ENCODE data around the gene GPC5. TPM values are rescaled to one million over a fixed set of nuclear protein-coding genes. Genes with fewer than 3 reads are reported as not detected.

The GPC5 gene
- total and polyA plus RNA-seq, 2 donors, result 0.25 to 0.28 TPM

- Histone ChIP-seq H3K36me3 (ENCODE audit: control insufficient read depth in 2 of 2, insufficient read depth in 2 of 2, low read length in 1 of 2) (no peaks in the 10 kb centered on the region), H3K27me3 (ENCODE audit: control insufficient read depth in 2 of 2, insufficient read depth in 1 of 2, low read length in 1 of 2) (no peaks in the 10 kb centered on the region), H3K4me3 (ENCODE audit: low read length in 2 of 2) (no peak overlapping the region)
Observed at GRCh38 chr13:91598655-91599054, 200.2 kb downstream of the GPC5 start.

DNA sequence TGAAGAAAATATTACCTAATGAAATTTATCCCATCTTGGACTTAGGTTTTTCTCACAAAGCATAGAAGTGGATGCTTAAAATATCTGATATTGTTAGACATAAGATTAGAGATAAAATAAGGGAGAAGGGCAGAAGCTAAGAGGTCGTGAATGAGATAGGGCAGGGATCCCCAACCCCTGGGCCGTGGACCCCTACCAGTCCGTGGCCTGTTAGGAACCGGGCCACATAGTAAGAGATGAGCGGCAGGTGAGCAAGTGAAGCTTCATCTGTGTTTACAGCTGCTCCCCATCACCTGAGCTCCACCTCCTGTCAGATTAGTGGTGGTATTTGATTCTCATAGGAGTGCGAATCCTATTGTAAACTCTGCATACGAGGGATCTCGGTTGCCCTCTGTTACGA is 202.9 kb downstream of the GPC5 start:
- WGBS, result 96% methylated on average over 9 of the region's 9 CpGs
- no peaks in the 10 kb centered on the region for H3K36me3 ChIP-seq (ENCODE audit: control insufficient read depth in 2 of 2, insufficient read depth in 2 of 2, low read length in 1 of 2)
- no peaks in the 10 kb centered on the region for H3K9me3 ChIP-seq (ENCODE audit: control insufficient read depth in 2 of 2, insufficient read depth in 1 of 2, low read length in 1 of 2)
- H3K27me3 ChIP-seq (ENCODE audit: control insufficient read depth in 2 of 2, insufficient read depth in 1 of 2, low read length in 1 of 2), result no peaks in the 10 kb centered on the region
- no peak overlapping the region for H3K27ac ChIP-seq (ENCODE audit: low read depth in 1 of 2, low read length in 1 of 2)
- no peak for DNase-seq (ENCODE audit: low read depth in 6 of 9, low spot score in 9 of 9)
- H3K4me1 ChIP-seq (ENCODE audit: control insufficient read depth in 2 of 2, insufficient read depth in 2 of 2, low read length in 2 of 2), result no peaks in the 10 kb centered on the region
- no peak overlapping the region for H3K4me3 ChIP-seq (ENCODE audit: low read length in 2 of 2)

More at GRCh38 chr13:91598655-91599054, 200.2 kb downstream of the GPC5 start:
- Histone ChIP-seq H3K4me1 (ENCODE audit: control insufficient read depth in 2 of 2, insufficient read depth in 2 of 2, low read length in 2 of 2) (no peaks in the 10 kb centered on the region), H3K9me3 (ENCODE audit: control insufficient read depth in 2 of 2, insufficient read depth in 1 of 2, low read length in 1 of 2) (no peaks in the 10 kb centered on the region), H3K27ac (ENCODE audit: low read depth in 1 of 2, low read length in 1 of 2) (no peak overlapping the region)
- no peak for DNase-seq (ENCODE audit: low read depth in 6 of 9, low spot score in 9 of 9)

DNA sequence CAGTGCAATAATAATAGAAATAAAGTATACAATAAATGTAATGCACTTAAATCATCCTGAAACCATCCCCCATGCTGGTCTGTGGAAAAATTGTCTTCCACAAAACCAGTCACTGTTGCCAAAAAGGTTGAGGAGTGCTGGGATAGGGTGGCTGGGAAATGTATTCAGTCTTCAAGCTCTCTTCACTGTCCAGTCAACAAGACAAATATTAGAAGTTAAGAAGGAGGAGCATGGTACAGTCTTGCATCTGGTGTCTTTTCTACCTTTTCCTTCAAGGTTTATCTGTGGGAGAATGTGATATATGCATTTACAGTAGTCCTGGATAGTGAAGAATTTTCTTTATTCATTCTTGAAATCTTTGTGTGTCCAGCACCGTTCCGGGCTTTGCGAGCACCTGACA is 203.4 kb downstream of the GPC5 start:
- WGBS, result 97% methylated on average over 3 of the region's 3 CpGs
- Histone ChIP-seq H3K4me1 (ENCODE audit: control insufficient read depth in 2 of 2, insufficient read depth in 2 of 2, low read length in 2 of 2) (no peaks in the 10 kb centered on the region), H3K9me3 (ENCODE audit: control insufficient read depth in 2 of 2, insufficient read depth in 1 of 2, low read length in 1 of 2) (no peaks in the 10 kb centered on the region), H3K4me3 (ENCODE audit: low read length in 2 of 2) (no peak overlapping the region), H3K36me3 (ENCODE audit: control insufficient read depth in 2 of 2, insufficient read depth in 2 of 2, low read length in 1 of 2) (no peaks in the 10 kb centered on the region), H3K27me3 (ENCODE audit: control insufficient read depth in 2 of 2, insufficient read depth in 1 of 2, low read length in 1 of 2) (no peaks in the 10 kb centered on the region), H3K27ac (ENCODE audit: low read depth in 1 of 2, low read length in 1 of 2) (no peak overlapping the region)
- no peak for DNase-seq (ENCODE audit: low read depth in 6 of 9, low spot score in 9 of 9)

- H3K27ac ChIP-seq (ENCODE audit: low read depth in 1 of 2, low read length in 1 of 2), result no peak overlapping the region
- H3K36me3 ChIP-seq (ENCODE audit: control insufficient read depth in 2 of 2, insufficient read depth in 2 of 2, low read length in 1 of 2), result no peaks in the 10 kb centered on the region
- no peak for DNase-seq (ENCODE audit: low read depth in 6 of 9, low spot score in 9 of 9)
- WGBS, result 80% methylated on average over 3 of the region's 3 CpGs
- no peaks in the 10 kb centered on the region for H3K4me1 ChIP-seq (ENCODE audit: control insufficient read depth in 2 of 2, insufficient read depth in 2 of 2, low read length in 2 of 2)
- no peaks in the 10 kb centered on the region for H3K27me3 ChIP-seq (ENCODE audit: control insufficient read depth in 2 of 2, insufficient read depth in 1 of 2, low read length in 1 of 2)
- H3K9me3 ChIP-seq (ENCODE audit: control insufficient read depth in 2 of 2, insufficient read depth in 1 of 2, low read length in 1 of 2), result no peaks in the 10 kb centered on the region
- H3K4me3 ChIP-seq (ENCODE audit: low read length in 2 of 2), result no peak overlapping the region
Observed at GRCh38 chr13:91609353-91609752, 210.9 kb downstream of the GPC5 start.

DNA sequence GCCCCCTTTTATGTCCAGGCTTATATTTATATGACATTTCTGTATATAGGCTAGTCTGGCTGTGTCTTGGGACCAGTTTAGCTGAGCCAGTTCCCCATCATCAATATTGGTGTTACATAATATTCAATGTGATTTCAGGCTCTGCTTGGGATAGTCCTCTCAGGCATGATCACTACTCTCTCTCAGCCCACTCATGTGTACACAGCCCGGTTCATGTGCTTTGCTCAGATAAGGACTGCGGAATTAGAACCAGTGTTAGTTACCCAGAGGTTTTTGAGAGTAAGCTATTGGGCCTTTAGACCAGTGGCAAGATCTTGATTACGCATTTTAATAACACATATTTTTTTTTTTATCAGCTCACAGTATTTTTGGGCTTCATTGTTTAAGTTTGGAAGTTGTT is 219.9 kb downstream of the GPC5 start:
- no peaks in the 10 kb centered on the region for H3K27me3 ChIP-seq (ENCODE audit: control insufficient read depth in 2 of 2, insufficient read depth in 1 of 2, low read length in 1 of 2)
- H3K36me3 ChIP-seq (ENCODE audit: control insufficient read depth in 2 of 2, insufficient read depth in 2 of 2, low read length in 1 of 2), result no peaks in the 10 kb centered on the region
- H3K4me1 ChIP-seq (ENCODE audit: control insufficient read depth in 2 of 2, insufficient read depth in 2 of 2, low read length in 2 of 2), result no peaks in the 10 kb centered on the region
- H3K4me3 ChIP-seq (ENCODE audit: low read length in 2 of 2), result no peak overlapping the region
- H3K27ac ChIP-seq (ENCODE audit: low read depth in 1 of 2, low read length in 1 of 2), result no peak overlapping the region
- H3K9me3 ChIP-seq (ENCODE audit: control insufficient read depth in 2 of 2, insufficient read depth in 1 of 2, low read length in 1 of 2), result no peaks in the 10 kb centered on the region
- no peak for DNase-seq (ENCODE audit: low read depth in 6 of 9, low spot score in 9 of 9)
- WGBS, result 94% methylated on average over 3 of the region's 3 CpGs

DNA sequence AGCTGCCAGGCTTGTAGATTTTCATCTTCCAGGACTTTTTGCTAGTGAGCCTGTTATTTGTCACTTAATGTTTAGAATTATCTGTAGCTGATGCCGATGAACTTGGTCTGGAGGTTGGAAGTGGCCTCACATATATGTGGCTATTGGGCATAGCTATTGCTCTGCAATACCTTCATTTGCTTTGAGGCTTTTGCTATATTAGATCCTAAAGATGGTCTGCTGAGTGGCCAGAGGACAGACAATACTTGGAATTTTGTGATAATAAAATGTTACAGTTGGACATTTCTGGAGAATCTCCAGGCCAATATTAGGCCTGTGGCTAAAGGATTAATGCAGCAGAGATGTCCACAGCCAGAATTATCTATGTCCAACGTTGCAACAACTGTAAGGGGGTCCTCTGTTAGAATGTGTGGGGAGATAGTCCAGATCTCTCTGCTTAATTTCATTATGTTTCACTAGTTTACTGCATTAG is 222.3 kb downstream of the GPC5 start:
- 82% methylated on average over 2 of the region's 2 CpGs for WGBS
- no peaks in the 10 kb centered on the region for H3K9me3 ChIP-seq (ENCODE audit: control insufficient read depth in 2 of 2, insufficient read depth in 1 of 2, low read length in 1 of 2)
- H3K27ac ChIP-seq (ENCODE audit: low read depth in 1 of 2, low read length in 1 of 2), result no peak overlapping the region
- H3K36me3 ChIP-seq (ENCODE audit: control insufficient read depth in 2 of 2, insufficient read depth in 2 of 2, low read length in 1 of 2), result no peaks in the 10 kb centered on the region
- no peaks in the 10 kb centered on the region for H3K4me1 ChIP-seq (ENCODE audit: control insufficient read depth in 2 of 2, insufficient read depth in 2 of 2, low read length in 2 of 2)
- no peak for DNase-seq (ENCODE audit: low read depth in 6 of 9, low spot score in 9 of 9)
- no peaks in the 10 kb centered on the region for H3K27me3 ChIP-seq (ENCODE audit: control insufficient read depth in 2 of 2, insufficient read depth in 1 of 2, low read length in 1 of 2)
- H3K4me3 ChIP-seq (ENCODE audit: low read length in 2 of 2), result no peak overlapping the region

GRCh38 chr13:91621161-91621560 is 222.7 kb downstream of the GPC5 start:
- H3K36me3 ChIP-seq (ENCODE audit: control insufficient read depth in 2 of 2, insufficient read depth in 2 of 2, low read length in 1 of 2), result no peaks in the 10 kb centered on the region
- no peaks in the 10 kb centered on the region for H3K9me3 ChIP-seq (ENCODE audit: control insufficient read depth in 2 of 2, insufficient read depth in 1 of 2, low read length in 1 of 2)
- no peaks in the 10 kb centered on the region for H3K4me1 ChIP-seq (ENCODE audit: control insufficient read depth in 2 of 2, insufficient read depth in 2 of 2, low read length in 2 of 2)
- DNase-seq (ENCODE audit: low read depth in 6 of 9, low spot score in 9 of 9), result no peak
- H3K27me3 ChIP-seq (ENCODE audit: control insufficient read depth in 2 of 2, insufficient read depth in 1 of 2, low read length in 1 of 2), result no peaks in the 10 kb centered on the region
- 55% methylated on average over 3 of the region's 3 CpGs for WGBS
- no peak overlapping the region for H3K4me3 ChIP-seq (ENCODE audit: low read length in 2 of 2)
- H3K27ac ChIP-seq (ENCODE audit: low read depth in 1 of 2, low read length in 1 of 2), result no peak overlapping the region

GRCh38 chr13:91621963-91622362 is 223.5 kb downstream of the GPC5 start:
- WGBS, result 96% methylated on average over 1 of the region's 1 CpG

DNA sequence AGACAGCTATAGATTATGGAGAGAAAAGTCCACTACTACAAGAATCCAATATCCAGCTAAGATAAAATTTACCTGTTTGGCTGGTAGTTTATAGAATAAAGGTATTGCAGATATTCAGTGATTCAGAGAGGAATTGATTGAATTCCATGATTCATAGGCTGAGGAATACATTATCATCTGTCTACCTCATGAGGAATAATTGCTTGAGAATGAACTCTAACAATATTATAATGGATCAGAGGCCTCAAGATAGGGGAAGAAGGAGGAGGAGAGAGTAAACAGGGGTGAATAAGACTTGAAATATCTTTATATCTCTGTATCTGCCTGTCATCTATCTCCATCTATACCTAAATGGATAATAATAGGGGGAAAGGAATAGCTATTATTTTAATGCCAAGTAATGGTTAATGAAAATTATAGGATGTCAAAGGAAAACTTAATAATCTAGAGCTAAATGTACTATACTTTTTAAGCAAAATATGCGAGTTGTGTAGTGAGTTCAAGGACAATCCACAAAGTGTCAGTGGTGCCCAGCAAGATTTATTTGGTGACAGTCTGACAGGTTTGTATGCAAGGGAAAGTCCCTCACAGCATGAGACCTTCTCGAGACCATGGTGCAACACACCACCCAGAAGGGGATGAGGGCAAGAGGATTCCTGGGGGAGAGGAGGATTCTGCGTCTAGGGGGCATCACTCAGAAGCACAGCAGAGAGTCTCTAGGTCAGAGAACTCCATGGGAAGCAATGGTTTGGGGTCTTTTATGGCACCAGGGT is 224.5 kb downstream of the GPC5 start:
- DNase-seq (ENCODE audit: low read depth in 6 of 9, low spot score in 9 of 9), result no peak
- WGBS, result 91% methylated on average over 3 of the region's 3 CpGs

More at GRCh38 chr13:91621963-91622362, 223.5 kb downstream of the GPC5 start:
- no peak for DNase-seq (ENCODE audit: low read depth in 6 of 9, low spot score in 9 of 9)
- Histone ChIP-seq H3K4me3 (ENCODE audit: low read length in 2 of 2) (no peak overlapping the region), H3K27me3 (ENCODE audit: control insufficient read depth in 2 of 2, insufficient read depth in 1 of 2, low read length in 1 of 2) (no peaks in the 10 kb centered on the region), H3K36me3 (ENCODE audit: control insufficient read depth in 2 of 2, insufficient read depth in 2 of 2, low read length in 1 of 2) (no peaks in the 10 kb centered on the region), H3K9me3 (ENCODE audit: control insufficient read depth in 2 of 2, insufficient read depth in 1 of 2, low read length in 1 of 2) (no peaks in the 10 kb centered on the region), H3K4me1 (ENCODE audit: control insufficient read depth in 2 of 2, insufficient read depth in 2 of 2, low read length in 2 of 2) (no peaks in the 10 kb centered on the region), H3K27ac (ENCODE audit: low read depth in 1 of 2, low read length in 1 of 2) (no peak overlapping the region)

More for the DNA sequence above, 224.5 kb downstream of the GPC5 start:
- H3K27ac ChIP-seq (ENCODE audit: low read depth in 1 of 2, low read length in 1 of 2), result no peak overlapping the region
- no peaks in the 10 kb centered on the region for H3K4me1 ChIP-seq (ENCODE audit: control insufficient read depth in 2 of 2, insufficient read depth in 2 of 2, low read length in 2 of 2)
- H3K27me3 ChIP-seq (ENCODE audit: control insufficient read depth in 2 of 2, insufficient read depth in 1 of 2, low read length in 1 of 2), result no peaks in the 10 kb centered on the region
- no peaks in the 10 kb centered on the region for H3K36me3 ChIP-seq (ENCODE audit: control insufficient read depth in 2 of 2, insufficient read depth in 2 of 2, low read length in 1 of 2)
- H3K4me3 ChIP-seq (ENCODE audit: low read length in 2 of 2), result no peak overlapping the region
- H3K9me3 ChIP-seq (ENCODE audit: control insufficient read depth in 2 of 2, insufficient read depth in 1 of 2, low read length in 1 of 2), result no peaks in the 10 kb centered on the region

All from thymus (tissue), 11 donors.